SJSA1 (cell line): ENCODE data around the gene RASIP1. TPM values are rescaled to one million over a fixed set of nuclear protein-coding genes. Genes with fewer than 3 reads are reported as not detected.
A peak's percentile ranks its signal among the peaks of the same experiment; 100 is the strongest.
"Not testable (repeated sequence)": the region's sequence is repeated elsewhere in the genome, so short reads cannot be mapped to it uniquely, and the experiment has no call there.

ENCODE experiments used
- DNase-seq, 2 experiments: peaks; one replicate each; pipeline ENCODE4 v3.0.0-alpha.2; 2015 to 2020; ENCODE audit warnings: low spot score in 2 of 2, low read depth in 1 of 2
- H3K27ac ChIP-seq: fragments of 250-450 bp; sonication (Bioruptor Pico); 2 replicates; pipeline ENCODE4 v1.5.1; 2020; ENCODE audit warnings: mild to moderate bottlenecking, moderate library complexity
- H3K27me3 ChIP-seq: fragments of 250-450 bp; sonication (Bioruptor Pico); replicated peaks from 2 replicates; pipeline ENCODE4 v1.5.1; 2020; ENCODE audit warnings: mild to moderate bottlenecking, moderate library complexity
- H3K36me3 ChIP-seq: fragments of 250-450 bp; sonication (Bioruptor Pico); 2 replicates; pipeline ENCODE4 v1.5.1; 2020; ENCODE audit warnings: mild to moderate bottlenecking
- H3K4me1 ChIP-seq: fragments of 250-450 bp; sonication (Bioruptor Pico); replicated peaks from 2 replicates; pipeline ENCODE4 v1.6.1; 2021; ENCODE audit warnings: mild to moderate bottlenecking
- H3K4me3 ChIP-seq: fragments of 250-450 bp; sonication (Bioruptor Pico); 2 replicates; pipeline ENCODE4 v1.5.1; 2020; ENCODE audit warnings: mild to moderate bottlenecking
- H3K9me3 ChIP-seq: fragments of 250-450 bp; sonication (Bioruptor Pico); replicated peaks from 2 replicates; pipeline ENCODE4 v1.5.1; 2020; ENCODE audit warnings: mild to moderate bottlenecking
- total RNA-seq: library from RNA; depleted of rRNA; stranded (reverse); fragments of >200 nt; shearing (Covaris generic); gene quantifications from 2 replicates; pipeline ENCODE4 v1.2.3, GENCODE V29; 2014

Gene RASIP1
- total RNA-seq, 1 experiment from 2014 or later: 0.21 TPM

GRCh38 chr19:48731452-48731851 lies 9.0 kb downstream of the RASIP1 start:
- Histone ChIP-seq H3K36me3 (no peaks in the 10 kb centered on the region), H3K27me3 (no peaks in the 10 kb centered on the region), H3K27ac (no peak overlapping the region), H3K4me3 (no peak overlapping the region), H3K9me3 (0 out of 2 replicates have a peak, but pooled peaks cover 5% of the 10 kb centered on the region), H3K4me1 (no peaks in the 10 kb centered on the region)
- no peak for DNase-seq

GRCh38 chr19:48728911-48729664 lies 11.3 kb downstream of the RASIP1 start:
- H3K4me3 ChIP-seq: no peak overlapping the region
- H3K9me3 ChIP-seq: 0 out of 2 replicates have a peak, but pooled peaks cover 5% of the 10 kb centered on the region

GRCh38 chr19:48726556-48726955 lies 13.9 kb downstream of the RASIP1 start:
- Histone ChIP-seq H3K27me3 (no peaks in the 10 kb centered on the region), H3K9me3 (0 out of 2 replicates have a peak, but pooled peaks cover 5% of the 10 kb centered on the region), H3K4me3 (no peak overlapping the region), H3K27ac (no peak overlapping the region), H3K36me3 (no peaks in the 10 kb centered on the region), H3K4me1 (peaks cover 13% of the 10 kb centered on the region)
- no peak for DNase-seq

More at GRCh38 chr19:48728911-48729664, 11.3 kb downstream of the RASIP1 start:
- Histone ChIP-seq H3K27ac (no peak overlapping the region), H3K27me3 (no peaks in the 10 kb centered on the region), H3K36me3 (no peaks in the 10 kb centered on the region), H3K4me1 (peaks cover 13% of the 10 kb centered on the region)
- DNase-seq: no peak

- no peaks in the 10 kb centered on the region for H3K36me3 ChIP-seq
- H3K27ac ChIP-seq: peak overlapping the region; percentile 88
- no peaks in the 10 kb centered on the region for H3K27me3 ChIP-seq
- H3K4me3 ChIP-seq: no peak overlapping the region
- peak; percentile 90 to 94 for DNase-seq
- peaks cover 22% of the 10 kb centered on the region for H3K4me1 ChIP-seq
- H3K9me3 ChIP-seq: 0 out of 2 replicates have a peak, but pooled peaks cover 5% of the 10 kb centered on the region
Measured at GRCh38 chr19:48724796-48725753, 15.3 kb downstream of the RASIP1 start.

GRCh38 chr19:48722196-48722708 lies 18.2 kb downstream of the RASIP1 start:
- H3K27me3 ChIP-seq: no peaks in the 10 kb centered on the region
- peaks cover 22% of the 10 kb centered on the region for H3K4me1 ChIP-seq
- no peak overlapping the region for H3K4me3 ChIP-seq
- no peak for DNase-seq
- no peak overlapping the region for H3K27ac ChIP-seq
- 0 out of 2 replicates have a peak, but pooled peaks cover 5% of the 10 kb centered on the region for H3K9me3 ChIP-seq
- no peaks in the 10 kb centered on the region for H3K36me3 ChIP-seq

GRCh38 chr19:48720613-48721296 lies 19.7 kb downstream of the RASIP1 start:
- peak; percentile 98 to 99 for DNase-seq
- no peaks in the 10 kb centered on the region for H3K9me3 ChIP-seq
- peaks cover 22% of the 10 kb centered on the region for H3K4me1 ChIP-seq

GRCh38 chr19:48720251-48720612 lies 20.2 kb downstream of the RASIP1 start:
- no peak for DNase-seq
- H3K4me1 ChIP-seq: peaks cover 18% of the 10 kb centered on the region
- H3K27ac ChIP-seq: 0 out of 2 replicates have a peak overlapping the region, but pooled peaks have one; percentile 83
- no peaks in the 10 kb centered on the region for H3K27me3 ChIP-seq
- H3K9me3 ChIP-seq: no peaks in the 10 kb centered on the region
- H3K36me3 ChIP-seq: no peaks in the 10 kb centered on the region
- peak overlapping the region; percentile 53 for H3K4me3 ChIP-seq

More at GRCh38 chr19:48720613-48721296, 19.7 kb downstream of the RASIP1 start:
- H3K27ac ChIP-seq: peak overlapping the region; percentile 83
- no peaks in the 10 kb centered on the region for H3K36me3 ChIP-seq
- H3K27me3 ChIP-seq: no peaks in the 10 kb centered on the region
- H3K4me3 ChIP-seq: peak overlapping the region; percentile 53

GRCh38 chr19:48719263-48720171 lies 20.9 kb downstream of the RASIP1 start, which contains the start of gene MAMSTR:
MAMSTR (minus strand) TSS chr19:48719725; CDS start chr19:48719031, 694 bp downstream.
- peak within 1 kb of the TSS; percentile 53 for H3K4me3 ChIP-seq
- H3K36me3 ChIP-seq: no peaks in the 10 kb centered on the region
- peaks cover 16% of the 10 kb centered on the region for H3K4me1 ChIP-seq
- no peaks in the 10 kb centered on the region for H3K27me3 ChIP-seq
- no peak for DNase-seq
- no peaks in the 10 kb centered on the region for H3K9me3 ChIP-seq
- H3K27ac ChIP-seq: peak within 1 kb of the TSS; percentile 83

GRCh38 chr19:48718711-48719231 lies 21.6 kb downstream of the RASIP1 start:
- H3K36me3 ChIP-seq: no peaks in the 10 kb centered on the region
- H3K27me3 ChIP-seq: no peaks in the 10 kb centered on the region
- no peak overlapping the region for H3K4me3 ChIP-seq
- H3K27ac ChIP-seq: no peak overlapping the region
- no peaks in the 10 kb centered on the region for H3K9me3 ChIP-seq
- peaks cover 14% of the 10 kb centered on the region for H3K4me1 ChIP-seq
- no peak for DNase-seq

GRCh38 chr19:48718106-48718505 lies 22.3 kb downstream of the RASIP1 start:
- H3K27ac ChIP-seq, DNase-seq, H3K27me3 ChIP-seq, H3K36me3 ChIP-seq, H3K4me3 ChIP-seq, H3K9me3 ChIP-seq: not testable (repeated sequence)
- peaks cover 21% of the 10 kb centered on the region for H3K4me1 ChIP-seq

GRCh38 chr19:48716562-48717291 lies 23.7 kb downstream of the RASIP1 start:
- no peaks in the 10 kb centered on the region for H3K36me3 ChIP-seq
- no peak overlapping the region for H3K4me3 ChIP-seq
- no peaks in the 10 kb centered on the region for H3K9me3 ChIP-seq
- H3K27ac ChIP-seq: no peak overlapping the region
- DNase-seq: no peak
- no peaks in the 10 kb centered on the region for H3K27me3 ChIP-seq
- peaks cover 24% of the 10 kb centered on the region for H3K4me1 ChIP-seq
